Measurements from ENCODE around the gene CGNL1.

The CGNL1 gene

DNA sequence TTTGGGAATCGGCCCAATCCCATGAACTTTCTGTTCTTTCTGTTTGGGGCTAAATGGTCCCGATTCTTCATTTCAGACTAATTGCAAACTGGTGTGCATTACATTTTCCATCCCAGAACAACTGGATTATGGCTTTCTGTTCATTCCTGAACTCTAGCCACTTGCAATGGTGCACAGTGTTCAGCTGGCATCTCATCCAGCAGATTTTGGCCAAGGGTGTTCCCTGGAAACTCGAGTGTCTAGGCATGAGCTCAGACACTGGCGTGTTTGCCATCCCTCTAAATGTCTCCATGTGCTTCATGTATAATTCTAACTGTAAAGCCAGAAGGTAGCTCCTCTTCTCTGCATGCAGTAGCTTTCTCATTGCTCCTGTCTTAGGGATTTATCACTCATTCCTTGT lies 118.3 kb downstream of the CGNL1 start:
- DNase-seq (ENCODE audit: low spot score) (no peak), FAIRE-seq (no peak)

DNA sequence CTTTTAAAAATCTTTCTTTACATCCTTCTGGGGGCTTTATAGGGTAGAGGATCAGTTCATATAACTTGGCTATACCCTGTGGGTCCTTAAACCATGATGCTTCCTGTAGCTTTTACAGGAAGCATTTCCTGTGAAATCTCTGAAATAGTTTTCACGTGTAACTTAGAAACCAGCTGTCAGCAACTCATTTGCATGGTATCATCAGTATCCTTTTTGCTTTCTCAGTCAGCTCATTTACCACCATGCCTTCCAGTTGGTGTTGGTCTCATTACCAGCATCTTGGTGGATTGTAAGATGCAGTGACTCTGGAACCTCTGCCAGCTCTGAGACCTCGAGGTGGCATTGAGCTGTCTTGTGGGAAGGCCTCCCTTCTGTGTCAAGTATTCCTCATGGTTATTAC lies 118.7 kb downstream of the CGNL1 start:
- peak; percentile 13 for FAIRE-seq
- DNase-seq (ENCODE audit: low spot score), result no peak

DNA sequence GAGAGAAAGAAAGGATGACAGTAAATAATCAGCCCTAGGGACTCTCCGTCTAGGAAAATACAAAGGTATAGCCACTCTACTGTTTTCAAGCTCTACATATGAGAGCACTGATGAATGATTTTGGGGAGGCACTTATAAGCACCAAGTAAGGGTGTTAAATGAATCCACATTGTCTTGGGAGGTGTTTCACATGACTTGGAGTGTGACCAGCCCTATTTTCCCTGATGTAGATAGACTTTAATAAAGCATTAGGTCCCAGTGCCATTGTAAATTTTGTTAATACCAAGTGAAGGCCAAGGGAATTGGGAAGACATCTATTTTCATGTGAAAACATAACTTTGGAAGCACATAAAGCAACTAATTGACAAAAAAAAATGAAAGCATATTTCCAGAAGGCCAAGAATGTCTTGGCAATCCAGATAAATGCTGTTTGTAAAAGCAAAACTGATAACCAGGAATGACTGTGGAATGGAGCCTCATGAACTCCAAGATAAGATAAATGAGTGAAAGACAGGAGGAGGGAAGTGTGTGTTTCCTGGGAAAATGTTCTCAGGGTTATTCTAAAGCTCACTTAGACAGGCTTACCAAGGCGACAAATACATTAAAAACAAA lies 119.4 kb downstream of the CGNL1 start:
- DNase-seq (ENCODE audit: low spot score) (no peak), FAIRE-seq (no peak)

DNA sequence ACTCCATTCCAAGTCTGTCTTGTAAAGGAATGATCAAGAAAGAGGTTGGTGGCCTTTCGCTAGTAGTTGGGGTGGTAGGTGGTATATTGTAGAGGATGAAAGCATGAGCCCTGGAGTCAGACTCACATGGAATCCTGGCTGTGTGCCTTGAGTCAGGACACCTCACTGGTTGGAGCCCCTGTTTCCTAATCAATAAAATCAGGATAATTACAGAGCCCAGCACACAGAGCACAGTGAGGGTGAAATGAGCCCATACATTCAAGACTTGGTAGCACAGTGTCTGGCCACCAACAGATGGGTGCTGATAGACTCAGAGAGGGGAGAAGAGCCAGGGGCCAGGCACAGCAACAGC lies 120.3 kb downstream of the CGNL1 start:
- DNase-seq (ENCODE audit: low spot score) (no peak), FAIRE-seq (no peak)

DNA sequence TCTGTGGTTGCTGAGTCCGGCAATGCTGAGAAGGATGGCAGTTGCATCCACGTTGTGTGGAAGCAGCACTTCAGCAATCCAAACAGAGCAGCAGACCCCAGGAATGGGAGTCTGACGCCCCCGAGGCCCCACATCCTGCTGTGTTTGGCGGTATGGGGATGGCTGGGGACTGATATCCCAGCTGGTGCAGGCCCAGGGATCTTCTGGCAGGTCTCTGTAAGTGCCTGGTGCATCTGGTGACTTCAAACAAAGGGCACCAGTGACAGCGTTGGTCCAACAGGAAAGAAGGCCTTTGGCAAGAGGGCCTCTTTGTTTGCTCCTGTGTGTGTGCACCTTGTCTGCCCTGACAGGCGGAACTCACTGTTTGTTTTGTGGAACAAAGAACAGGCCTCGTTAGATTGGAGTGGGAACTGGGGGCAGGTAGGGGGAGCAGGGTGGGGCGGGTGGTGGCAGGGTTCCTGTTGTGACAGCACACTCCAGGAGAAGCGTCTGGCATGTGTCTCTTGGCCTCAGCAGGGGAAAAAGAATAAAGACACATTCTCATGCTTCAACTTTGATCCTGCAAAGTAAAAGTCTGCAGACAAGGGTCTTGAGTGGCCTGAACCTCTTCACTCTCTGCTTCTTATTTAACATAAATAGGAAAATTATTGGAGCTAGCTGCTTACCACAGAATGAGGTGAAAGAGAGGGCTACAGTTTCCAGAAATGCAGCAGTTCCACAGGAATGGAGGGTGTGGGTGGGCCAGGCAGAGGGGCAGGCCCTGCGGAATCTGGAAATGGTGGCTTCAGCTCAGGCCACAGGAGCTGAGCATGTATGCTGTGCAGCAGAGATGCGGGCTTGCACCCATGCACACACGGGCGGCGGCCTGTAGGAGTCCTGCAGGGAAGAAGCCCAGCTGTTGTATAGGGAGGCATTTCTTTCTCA lies 120.9 kb downstream of the CGNL1 start:
- DNase-seq (ENCODE audit: low spot score) (no peak), FAIRE-seq (no peak)

DNA sequence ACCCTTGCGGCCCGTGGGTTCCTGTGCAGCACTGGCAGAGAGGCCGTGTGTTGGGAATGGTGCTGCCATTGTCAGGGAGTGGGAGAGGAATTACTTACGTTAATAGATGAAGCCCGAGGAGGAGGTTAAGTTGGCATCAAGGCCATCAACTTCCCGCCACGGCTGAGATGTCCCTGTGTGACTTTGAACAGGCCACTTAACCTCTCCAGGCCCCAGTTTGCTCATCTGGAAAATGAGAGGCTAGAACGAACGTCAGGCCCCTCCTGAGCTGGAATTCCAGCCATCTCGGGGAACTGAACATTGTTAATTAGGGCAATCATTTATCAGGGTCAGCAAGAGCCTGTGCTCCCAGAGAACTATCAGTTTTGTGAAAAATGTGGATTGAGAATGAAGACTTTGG lies 124.0 kb downstream of the CGNL1 start:
- DNase-seq (ENCODE audit: low spot score), result no peak
- FAIRE-seq, result no peak

DNA sequence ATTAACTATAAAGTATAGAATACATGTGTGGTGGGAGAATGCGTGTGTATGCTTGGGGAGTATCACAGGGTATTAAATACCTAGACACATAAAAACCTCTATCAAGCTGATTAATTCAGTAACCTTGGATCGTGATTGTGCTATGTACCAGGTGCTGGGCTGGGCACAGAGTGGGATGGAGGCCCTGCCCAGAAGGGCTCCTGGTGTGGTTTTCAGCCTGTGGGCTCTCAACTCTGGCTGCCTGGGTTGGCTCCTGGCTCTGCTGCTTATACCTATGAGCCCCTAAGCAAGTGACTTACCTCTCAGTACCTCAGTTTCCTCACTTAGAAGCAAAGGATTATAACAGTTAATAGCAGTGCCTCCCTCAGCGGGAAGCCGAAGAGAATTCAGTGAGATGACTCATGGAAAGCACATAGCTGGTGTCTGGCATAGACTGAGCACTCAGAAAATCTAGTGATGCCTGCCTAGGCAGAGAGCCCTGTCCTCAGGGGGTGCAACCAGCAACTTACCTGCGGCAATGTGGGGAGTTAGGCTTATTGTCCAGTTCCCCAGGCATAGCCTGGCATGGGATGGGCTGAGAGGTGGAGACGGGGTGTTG lies 124.8 kb downstream of the CGNL1 start:
- FAIRE-seq, result no peak
- no peak for DNase-seq (ENCODE audit: low spot score)

DNA sequence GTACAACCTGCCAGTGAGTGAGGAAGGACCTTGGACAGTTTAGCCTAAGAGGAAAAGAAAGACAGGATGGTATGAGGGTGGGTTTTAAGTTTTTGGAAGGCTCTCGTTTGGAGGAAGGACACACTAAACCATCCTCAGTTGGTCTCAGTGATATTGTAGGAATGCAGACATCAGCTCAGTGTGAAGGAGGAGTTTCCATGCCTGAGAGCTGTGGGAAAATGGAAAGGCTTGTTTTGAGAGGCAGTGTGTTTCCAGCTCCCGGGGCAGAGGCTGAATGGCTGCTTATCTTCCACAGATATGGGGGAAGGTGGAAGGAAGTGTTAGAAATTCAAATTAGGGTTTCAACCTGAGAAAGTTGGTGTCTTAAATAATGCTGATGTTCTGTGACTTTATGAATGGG lies 125.8 kb downstream of the CGNL1 start:
- FAIRE-seq (no peak), DNase-seq (ENCODE audit: low spot score) (no peak)

DNA sequence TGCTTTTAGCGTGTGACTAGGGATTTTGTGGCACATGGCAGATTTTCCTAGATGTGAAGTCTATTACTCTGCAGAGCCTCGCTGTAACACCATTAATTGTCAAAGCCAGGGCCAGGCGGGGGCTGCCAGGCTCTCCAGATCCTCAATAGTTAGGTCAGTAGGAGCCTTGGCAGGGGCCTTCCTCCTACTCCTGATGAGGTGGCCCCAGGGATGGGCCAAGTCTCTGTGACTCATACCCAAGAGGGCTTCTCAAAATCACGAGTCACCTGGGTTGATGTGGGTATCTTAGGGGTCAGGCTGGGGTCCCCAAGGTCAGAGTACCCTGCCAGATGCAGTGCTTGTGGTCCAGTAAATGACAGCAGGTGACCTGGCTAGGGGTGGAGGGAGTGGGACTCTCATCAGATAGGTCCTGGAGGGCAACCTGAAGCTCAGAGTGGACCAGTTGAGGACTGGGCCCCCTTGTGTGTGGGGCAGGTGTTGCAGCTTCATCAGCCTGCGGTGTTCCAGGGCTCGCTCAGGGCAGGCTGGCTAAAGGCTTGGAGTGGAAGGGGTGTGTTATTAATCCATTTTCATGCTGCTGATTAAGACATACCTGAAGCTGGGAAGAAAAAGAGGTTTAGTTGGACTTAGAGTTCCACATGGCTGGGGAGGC lies 126.9 kb downstream of the CGNL1 start:
- FAIRE-seq (no peak), DNase-seq (ENCODE audit: low spot score) (no peak)

DNA sequence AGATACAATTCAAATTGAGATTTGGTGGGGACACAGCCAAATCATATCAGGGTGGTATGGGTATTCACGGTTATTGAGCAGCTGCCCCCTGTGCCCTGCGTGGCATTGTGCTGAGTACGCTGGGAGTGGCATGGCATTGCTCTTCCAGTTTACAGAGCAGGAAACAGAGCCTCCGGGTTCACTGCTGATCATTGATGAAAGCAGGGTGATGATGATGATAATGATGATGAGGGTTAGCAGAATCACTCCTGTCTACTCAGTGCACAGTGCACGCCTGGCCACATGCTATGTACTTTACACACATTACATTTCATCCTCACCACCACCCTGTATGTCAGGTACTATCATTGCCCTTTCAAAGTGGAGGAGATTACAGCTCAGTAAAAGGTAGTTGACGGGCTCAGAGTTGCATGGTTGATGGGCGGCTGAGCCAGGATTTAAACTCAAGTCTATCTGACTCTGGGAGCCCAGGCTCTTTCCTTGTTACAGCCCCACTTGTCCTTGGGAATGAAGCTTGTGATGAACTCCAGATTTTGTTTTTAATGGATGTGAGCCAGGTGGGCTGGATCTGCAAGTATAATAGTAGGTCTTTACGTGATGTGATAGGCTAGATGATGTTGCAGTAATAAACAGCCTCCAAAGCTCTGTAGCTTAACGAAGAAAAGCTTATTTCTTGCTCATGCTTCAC lies 127.8 kb downstream of the CGNL1 start:
- FAIRE-seq, result peak; percentile 84
- no peak for DNase-seq (ENCODE audit: low spot score)

DNA sequence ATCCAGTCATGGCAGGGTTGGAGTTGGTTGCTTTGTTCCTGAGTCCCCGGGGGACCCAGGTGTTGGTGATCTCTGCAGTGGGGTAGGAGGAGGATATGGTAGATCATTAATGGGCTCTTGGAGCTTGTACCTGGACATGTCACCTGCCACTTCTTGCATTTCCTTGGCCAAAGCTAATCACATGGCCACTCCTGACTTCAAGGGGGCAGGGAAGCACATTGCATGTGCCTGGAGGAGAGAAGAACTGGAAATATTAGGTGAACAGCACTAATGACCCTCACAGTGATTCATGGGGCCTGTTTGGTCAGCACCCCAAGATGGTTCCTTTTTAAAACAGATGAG lies 128.3 kb downstream of the CGNL1 start:
- DNase-seq (ENCODE audit: low spot score) (no peak), FAIRE-seq (no peak)

DNA sequence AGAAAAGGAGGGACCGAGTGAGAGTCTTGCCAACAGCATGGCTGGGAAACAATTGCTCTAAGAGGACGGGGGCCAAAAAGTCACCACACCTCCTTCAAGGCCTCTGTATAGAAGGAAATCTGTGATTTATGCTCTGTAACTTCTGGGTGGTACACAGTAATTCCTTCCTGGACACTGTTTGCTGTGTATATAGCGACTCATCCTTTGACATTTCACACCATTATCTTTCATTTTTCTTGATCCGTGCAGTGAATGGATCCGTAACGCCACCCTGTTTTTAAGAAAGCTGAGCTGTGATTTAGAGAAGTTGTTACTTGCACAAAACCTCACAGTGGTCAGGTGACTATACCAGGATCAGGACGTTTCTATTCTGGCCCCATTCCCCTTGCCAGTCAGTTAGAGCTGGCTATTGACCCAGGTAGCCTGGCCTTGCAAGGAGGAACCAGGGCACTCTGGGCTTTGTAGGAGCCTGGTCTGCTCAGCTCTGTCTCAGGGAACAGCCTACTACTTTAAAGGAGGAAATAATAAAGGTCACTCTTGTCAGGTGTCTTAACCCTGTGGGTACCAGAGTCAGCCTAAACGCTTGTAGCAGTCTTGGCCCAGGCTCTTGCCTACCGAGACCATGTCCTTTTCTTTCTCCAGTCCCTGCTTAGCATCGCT lies 128.9 kb downstream of the CGNL1 start:
- DNase-seq (ENCODE audit: low spot score), result no peak
- no peak for FAIRE-seq

DNA sequence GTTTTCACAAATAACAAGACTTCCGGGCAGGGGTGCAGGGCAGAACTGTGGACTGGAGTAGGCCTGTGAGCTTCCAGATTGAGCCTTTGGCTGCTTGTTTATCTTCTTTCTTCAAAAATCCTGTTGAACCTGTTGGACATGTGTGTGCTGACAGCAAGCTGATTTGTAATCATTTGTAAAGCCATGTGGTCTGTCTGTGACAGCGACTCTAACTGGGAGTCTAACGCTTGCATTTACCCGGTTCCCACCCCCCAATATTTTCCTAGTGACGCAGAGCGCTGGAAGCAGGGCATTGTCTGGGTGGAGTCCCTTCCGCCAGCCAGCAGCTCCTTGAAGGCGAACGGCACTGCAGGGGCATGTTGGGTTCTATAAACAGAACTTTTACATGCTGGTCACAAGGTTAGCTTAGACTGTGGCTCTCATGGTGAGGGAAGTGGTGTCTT lies 129.7 kb downstream of the CGNL1 start:
- FAIRE-seq, result no peak

DNA sequence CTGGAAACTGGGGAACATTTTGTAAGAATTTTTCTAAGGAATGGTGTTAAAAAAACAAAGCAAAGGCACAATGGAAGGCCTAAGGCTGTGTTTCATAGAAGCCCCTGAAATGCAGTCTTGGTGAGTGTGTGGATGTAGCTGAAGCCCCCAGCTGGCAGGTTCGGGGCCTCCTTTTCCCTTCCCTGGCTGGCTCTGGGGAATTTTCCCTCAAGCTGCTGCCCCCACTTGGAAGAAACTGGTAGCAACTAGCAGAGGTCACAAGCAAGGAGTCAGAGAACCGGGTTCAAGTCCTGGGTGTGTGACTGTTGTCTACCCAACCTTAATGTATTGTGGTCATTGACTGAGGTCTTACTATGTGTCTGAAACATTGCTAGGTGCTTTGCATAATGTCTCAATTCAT lies 130.1 kb downstream of the CGNL1 start:
- no peak for FAIRE-seq

More for the DNA sequence above, 129.7 kb downstream of the CGNL1 start:
- no peak for DNase-seq (ENCODE audit: low spot score)

DNA sequence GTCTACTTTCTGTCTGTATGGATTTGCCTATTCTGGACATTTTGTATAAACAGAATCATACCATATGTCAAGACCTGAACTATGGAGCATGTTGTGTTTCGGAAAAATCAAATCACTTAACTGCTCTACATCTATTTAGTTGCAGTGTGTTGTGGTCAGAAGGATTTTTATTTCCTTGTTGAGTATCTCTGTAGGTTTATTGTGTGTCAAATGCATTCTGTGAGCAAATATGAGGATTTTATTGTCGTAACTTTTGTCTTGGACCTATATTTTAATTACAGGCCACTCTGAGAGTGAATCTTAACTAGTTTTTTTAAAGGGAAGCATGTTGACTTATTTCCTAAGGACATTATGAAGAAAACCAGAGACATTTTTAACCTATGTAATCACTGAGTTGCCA lies 130.8 kb downstream of the CGNL1 start:
- no peak for DNase-seq (ENCODE audit: low spot score)
- FAIRE-seq, result no peak

More for the DNA sequence above, 130.1 kb downstream of the CGNL1 start:
- no peak for DNase-seq (ENCODE audit: low spot score)

DNA sequence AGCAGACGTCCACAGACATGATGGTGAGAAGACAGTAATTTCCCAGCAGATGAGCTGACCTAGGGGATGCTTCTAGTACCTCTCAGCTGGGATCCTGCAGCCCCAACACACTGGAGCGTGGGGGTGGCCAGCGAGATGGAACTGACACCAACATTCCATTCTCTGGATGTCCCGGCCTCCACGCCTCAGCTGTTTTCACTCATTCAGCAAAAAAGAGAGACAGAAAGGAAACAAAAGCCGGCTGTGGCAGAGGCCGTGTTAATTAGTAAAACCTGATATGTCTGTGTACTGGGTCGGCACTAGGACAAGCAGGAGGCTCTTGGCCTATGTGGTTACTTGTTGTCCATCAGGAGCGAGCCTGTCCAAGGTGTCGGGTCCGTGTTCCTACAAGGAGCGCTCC lies 132.8 kb downstream of the CGNL1 start:
- DNase-seq (ENCODE audit: low spot score) (no peak), FAIRE-seq (no peak)

DNA sequence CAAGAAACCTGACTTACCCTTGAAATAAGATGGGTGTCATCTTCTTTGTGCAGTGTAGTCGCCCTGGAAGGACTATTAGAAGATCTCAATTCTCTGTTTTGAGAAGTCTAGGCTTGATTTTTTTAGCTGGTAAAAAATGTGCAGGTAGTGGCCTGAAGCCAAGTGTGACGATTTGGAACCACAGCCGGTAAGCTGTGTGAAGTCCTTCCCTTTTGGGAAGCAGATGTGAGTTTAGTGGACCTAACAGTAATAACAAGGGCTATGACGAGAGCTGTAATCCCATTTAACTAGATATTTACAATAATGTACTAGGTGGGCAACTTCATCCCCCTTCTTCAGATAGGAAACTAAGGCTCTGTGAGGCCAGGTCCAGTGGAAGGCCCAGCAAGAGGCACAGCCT lies 133.7 kb downstream of the CGNL1 start:
- FAIRE-seq, result no peak
- no peak for DNase-seq (ENCODE audit: low spot score)

DNA sequence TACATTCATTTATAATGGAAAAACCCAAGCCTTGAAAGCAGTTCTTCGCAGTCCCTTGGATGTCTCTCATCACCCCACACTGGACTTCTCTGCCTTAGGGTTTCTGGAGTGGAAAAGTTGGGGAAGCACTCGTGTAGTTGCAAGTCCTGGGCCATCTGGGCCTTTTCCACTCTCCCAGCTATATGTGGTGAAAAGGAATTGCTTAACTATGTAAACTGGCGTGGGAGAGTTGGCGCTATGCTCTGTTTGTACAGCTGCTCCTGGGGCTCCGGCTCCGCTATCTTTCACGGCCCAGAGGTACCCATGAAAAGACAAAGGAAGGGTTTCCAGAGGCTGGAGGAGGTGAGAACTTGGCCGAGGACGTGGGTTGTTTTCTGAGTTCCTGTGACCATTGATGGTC lies 134.3 kb downstream of the CGNL1 start:
- DNase-seq (ENCODE audit: low spot score) (no peak), FAIRE-seq (no peak)

DNA sequence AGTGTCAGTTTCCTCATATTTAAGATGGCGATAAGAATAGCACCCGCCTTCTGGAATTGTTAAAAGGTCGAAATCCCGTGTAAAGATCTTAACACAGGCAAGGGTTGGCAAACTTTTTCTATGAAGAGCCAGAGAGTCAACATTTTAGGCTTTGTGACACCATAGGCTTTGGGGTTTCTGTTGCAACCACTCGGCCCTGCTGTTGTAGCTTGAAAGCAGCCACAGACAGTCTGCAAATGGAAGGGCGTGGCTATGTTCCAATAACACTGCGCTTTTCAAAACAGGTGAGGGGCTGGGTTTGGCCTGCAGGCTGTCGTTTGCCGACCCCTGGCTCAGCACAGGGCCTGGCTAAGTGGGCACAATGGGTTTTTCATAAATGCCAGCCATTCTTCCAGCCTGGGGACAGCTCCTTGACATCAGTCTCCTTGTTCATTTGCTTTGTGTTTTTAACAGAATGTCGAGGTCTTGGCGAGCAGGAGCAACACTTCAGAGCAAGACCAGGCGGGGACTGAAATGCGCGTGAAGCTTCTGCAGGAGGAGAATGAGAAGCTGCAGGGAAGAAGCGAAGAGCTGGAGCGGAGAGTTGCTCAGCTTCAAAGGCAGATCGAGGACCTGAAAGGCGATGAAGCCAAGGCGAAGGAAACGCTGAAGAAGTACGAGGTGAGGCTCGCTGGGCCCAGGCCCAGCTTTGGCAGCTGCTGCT lies 140.2 kb downstream of the CGNL1 start:
- DNase-seq (ENCODE audit: low spot score), result no peak
- FAIRE-seq, result no peak

DNA sequence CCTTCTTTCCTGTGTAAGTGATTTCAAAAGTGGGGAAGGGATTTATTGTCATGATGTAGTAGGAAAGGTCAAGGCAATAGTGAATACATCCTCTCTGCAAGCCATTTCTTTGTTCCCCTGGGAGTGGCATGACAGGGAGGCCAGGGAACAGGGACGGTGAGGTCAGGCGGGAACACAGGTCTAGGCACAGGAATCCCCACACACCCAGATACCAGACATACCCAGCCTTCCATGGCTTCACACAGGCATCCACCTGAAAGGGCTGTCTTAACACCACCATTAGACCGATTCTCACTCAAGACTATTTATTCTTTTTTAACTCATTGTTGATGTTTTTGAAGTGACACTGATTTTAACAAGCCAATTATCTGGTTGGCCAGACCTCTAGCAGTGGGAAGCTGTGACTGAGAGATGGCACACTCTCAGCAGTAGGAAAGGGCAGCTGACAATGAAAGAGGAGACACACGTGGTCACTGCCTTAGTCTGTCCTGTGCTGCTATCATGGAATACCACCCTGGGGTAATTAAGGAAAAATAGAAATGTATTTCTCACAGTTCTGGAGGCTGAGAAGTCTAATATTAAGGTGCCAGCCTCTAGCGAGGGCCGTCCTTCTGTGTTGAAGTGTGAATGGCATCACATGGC lies 140.8 kb downstream of the CGNL1 start:
- no peak for FAIRE-seq
- no peak for DNase-seq (ENCODE audit: low spot score)

Data from urothelium cell line (cell line).